CD4-positive, alpha-beta T cell treated with Interleukin-4 for 1 hour (primary cell): Measurements from ENCODE around the gene NSDHL.

ENCODE experiments used
- DNase-seq, 2 donors: peaks; one replicate each; pipeline ENCODE4 v3.0.0-alpha.2; 2020 to 2022

NSDHL gene

DNA sequence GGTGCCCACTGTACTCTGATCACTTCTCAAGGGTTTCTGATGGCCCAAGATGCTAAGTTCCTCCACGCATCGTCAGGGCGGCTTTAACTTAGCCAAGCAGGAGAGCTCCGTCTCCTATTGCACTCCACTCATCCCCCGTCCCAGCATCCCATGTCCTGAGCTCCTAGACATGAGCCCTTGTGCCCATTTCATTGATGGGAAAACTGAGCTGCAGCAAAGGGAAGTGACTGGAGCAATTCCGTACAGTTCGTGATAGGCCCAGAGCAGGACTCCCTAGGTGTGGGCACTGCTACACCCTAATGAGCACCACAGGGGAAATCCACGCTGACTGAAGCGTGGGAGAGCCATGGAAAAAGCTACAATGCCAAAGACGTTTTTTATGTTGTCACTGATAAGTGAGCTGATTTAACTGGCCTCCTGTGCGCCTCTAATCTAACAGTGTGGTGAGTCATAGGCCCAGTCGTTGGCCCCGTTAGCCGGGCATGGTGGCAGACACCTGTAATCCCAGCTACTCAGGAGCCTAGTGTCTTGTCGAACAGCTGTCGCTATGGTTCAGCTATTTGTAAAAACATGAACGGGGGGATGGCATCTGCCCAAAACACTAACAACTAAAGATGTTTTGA lies 14.9 kb downstream of the NSDHL start:
- no peak for DNase-seq

GRCh38 chrX:152847281-152847680 lies 16.4 kb downstream of the NSDHL start:
- no peak for DNase-seq

DNA sequence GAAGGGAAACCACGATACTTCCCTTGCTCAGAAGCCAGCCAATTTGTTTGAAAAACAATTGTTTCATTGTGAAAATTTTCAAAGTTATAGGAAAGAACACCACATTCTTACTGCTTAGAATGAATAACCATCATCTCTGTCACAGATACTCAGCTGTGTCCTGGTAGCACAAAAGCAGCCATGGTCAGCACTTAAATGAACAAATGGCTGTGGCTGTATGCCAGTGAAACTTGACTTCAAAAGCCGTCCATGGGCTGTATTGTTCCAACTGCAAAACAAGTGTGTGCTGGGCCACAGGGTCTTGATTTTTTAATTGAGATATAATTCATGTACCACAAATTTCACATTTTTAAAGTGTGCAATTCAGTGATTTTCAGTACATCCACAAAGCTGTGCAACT lies 19.6 kb downstream of the NSDHL start:
- DNase-seq = no peak

DNA sequence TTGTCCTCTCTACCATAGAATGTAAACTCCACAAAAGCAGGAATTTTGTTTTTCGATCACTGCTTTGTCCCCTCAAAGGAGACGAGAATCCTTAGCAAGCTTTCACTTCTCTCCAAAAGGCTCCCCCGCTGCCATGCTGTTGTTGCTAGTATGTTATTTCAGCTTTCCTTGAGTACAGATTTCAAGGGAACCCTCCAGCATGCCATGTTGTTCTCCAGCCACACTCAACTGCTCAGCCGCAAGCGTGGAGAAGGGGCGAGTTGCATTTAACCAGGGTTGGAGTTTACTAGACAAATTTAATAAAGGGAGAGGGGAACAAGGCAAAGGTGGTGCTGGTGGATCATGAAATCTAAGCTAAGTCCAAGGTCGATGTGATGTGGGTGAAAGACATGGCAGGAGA lies 23.1 kb downstream of the NSDHL start:
- no peak for DNase-seq

DNA sequence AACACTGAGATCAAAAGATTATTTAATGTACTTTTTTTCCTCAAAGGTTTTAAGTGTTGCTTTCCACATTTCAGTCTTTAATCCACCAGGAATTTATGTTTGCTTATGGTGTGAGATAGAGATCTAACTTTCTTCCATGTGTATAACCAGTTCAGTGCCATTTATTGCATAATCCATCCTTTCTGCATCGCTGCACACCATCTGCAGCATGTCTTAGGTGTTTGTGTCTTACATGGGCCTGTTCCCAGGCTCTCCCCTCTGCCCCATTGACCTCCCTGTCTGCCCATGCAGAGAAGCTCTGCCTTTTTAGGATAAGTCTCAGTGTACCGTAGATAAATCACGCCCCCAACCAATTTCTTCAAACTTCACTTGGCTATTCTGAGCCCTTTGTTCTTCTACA lies 30.3 kb downstream of the NSDHL start:
- no peak for DNase-seq

- no peak for DNase-seq
Observed at GRCh38 chrX:152861826-152862225, 31.0 kb downstream of the NSDHL start.

DNA sequence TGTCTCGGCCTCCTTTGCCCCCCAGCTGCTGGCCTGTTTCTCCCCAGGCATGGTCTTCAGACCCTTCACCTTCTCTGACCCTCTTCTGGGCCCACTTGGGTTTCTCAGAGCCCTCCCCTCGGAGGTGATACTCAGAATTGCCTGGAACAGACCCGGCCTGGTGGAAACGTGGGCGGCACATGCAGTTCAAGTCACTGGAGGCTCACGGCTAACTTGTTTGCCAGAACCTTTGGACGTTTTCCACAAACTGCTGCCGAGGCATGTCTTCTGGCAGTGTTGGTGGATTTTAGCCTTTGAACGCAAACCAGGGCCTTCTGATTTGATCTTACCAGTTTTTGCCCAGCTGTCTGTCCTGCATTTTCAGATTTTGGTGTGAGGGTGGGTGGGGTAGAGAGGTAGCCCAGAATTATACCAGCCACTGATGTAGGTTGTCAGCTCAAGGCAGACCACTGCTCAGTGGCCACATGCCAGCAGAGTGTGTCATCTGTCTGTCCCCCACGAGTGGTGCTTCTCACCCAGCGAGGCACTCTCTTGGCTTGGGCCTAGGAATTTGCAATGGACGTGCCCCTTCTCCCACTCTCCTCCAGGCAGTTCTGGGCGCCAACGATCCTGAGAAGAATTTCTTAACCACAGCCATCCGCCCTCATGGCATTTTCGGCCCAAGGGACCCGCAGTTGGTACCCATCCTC lies 34.5 kb downstream of the NSDHL start:
- DNase-seq = no peak

- DNase-seq = no peak
Observed at GRCh38 chrX:152866386-152866785, 35.5 kb downstream of the NSDHL start.

GRCh38 chrX:152869972-152870371 lies 39.1 kb downstream of the NSDHL start:
- no peak for DNase-seq

GRCh38 chrX:152871260-152871659 lies 40.4 kb downstream of the NSDHL start:
- DNase-seq = no peak

DNA sequence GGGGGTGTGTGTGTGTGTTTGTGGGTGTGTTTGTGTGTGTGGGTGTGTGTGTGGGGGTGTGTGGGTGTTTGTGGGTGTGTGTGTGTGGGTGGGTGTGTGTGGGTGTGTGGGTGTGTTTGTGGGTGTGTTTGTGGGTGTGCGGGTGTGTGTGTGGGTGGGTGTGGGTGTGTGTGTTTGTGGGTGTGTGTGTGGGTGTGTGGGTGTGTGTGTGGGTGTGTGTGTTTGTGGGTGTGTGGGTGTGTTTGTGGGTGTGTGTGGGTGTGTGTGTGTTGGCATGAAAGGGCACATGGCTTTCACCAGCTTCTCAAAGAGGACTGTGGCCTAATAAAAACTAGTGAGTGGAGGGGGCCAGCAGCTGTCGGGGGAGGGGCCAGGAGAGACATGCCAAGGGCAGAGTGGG lies 41.7 kb downstream of the NSDHL start:
- no peak for DNase-seq

DNA sequence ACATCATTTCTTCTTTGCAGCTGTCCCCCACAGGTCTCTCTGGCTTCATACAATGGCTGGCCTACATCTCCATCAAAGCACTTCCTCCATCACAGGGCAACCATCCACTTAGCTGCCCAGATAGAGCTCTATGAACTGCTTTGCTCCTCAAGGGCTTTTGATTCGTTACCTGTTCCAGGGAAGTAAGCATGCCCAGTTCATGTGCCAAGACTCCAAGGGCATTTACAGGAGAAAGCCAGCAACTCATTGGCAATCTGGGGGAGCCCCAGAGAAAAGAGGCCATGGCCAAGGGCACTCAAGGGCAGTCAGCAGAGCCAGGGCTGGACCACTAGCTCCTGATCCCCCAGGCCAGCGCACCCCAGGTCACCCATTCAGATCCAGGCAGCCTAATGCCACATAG lies 42.5 kb downstream of the NSDHL start:
- DNase-seq = no peak

DNA sequence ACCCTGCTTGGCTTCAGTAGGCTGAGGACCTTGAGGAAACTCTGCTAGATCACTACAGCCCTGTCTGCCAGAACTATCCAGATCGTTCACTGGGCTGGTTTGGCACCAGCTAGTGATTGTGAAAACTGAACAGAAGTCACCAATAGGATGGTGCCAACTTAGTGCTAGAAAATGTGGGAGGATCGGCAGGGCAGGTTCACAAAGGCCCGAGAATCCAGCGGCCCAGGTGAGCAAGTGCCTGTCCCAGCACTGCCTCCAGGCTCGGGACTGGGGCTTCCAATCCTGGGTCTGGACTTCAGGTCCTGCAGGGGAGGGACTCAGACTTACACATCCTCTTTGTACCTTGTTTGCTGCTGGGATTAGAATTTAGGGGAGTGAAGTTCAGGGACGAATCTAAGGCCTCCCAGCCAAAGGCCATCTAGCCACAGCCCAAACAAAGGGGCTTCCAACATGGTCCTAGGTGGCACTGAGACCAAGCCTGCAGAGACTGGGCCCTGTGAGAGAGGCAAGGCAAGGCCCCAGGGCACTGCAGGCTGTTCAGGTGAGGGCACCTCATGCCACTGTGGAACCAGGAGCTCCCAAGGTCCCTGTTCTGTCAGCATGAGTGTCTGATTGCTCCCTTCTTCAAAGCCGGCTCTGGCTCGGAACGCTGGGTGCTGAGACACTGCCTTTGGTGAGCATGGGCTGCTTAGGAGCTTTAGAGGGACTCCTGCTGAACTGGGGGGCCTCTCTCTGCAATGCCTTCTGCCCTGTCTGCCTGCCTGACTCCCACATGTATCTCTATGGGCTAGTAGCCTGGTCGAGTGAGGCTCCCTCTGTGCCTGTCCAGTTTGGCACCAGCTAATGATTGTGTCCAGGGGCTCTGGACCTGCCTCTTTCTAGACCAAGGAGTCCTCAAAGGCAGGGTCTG lies 46.3 kb downstream of the NSDHL start:
- DNase-seq = no peak

- DNase-seq = no peak
Observed at GRCh38 chrX:152878976-152879755, 48.3 kb downstream of the NSDHL start.

DNA sequence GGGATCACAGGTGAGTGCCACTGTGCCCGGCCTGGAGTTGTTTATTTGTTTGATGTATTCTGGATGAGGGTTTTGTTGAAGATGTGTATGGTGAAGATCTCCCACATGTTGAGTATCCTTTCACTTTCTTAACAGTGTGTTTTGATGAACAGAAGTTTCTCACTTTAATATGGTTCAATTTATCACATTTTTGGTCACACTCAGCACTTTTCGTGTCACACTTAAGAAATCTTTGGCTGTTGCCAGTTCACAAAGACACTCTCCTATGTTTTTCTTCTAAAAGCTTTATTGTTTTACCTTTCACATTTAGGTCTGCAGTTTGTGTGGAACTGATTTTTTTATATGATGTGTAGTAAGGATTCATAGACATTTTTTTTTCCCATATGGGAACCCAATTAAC lies 50.4 kb downstream of the NSDHL start:
- no peak for DNase-seq

- DNase-seq = no peak
Observed at GRCh38 chrX:152884171-152884570, 53.3 kb downstream of the NSDHL start.

DNA sequence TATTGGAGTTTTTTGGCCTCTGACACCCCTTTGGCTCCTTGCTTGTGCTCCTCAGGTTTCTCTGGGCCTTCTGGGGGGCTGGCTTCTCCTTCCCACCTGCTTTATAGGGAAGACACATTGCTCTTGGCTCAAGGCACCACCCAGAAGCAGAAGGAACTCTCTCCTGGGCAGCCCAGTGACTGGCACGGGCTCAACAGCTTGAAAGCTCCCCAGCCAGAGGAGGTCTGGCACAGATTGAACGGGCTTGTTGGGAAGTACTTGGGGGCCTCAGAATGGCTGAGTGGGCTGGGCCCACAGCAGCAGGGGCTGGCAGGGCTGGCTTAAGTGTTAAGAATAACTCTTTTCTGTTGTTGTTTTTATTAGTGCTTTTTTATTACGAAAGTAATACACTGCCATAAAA lies 55.9 kb downstream of the NSDHL start:
- DNase-seq = no peak

DNA sequence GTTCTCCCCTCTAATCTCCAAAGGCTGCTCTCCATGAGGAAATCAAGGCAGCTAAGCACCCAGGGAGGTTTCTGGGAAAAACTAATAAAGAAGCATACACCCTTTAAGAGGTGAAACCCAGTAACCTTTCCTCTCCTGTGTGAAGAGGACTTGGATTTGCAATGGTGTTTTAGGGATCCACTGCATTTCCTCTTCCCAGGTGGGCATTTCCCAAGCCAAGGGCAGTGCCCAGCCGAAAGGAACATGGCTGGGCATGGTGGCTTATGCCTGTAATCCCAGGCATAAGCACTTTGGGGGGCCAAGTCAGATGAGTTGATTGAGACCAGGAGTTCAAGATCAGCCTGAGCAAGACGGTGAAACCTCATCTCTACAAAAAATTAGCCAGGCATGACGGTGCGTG lies 61.6 kb downstream of the NSDHL start:
- DNase-seq = no peak

- DNase-seq = no peak
Observed at GRCh38 chrX:152892999-152893891, 62.4 kb downstream of the NSDHL start.

GRCh38 chrX:152893980-152894610 lies 63.2 kb downstream of the NSDHL start:
- DNase-seq = no peak

DNA sequence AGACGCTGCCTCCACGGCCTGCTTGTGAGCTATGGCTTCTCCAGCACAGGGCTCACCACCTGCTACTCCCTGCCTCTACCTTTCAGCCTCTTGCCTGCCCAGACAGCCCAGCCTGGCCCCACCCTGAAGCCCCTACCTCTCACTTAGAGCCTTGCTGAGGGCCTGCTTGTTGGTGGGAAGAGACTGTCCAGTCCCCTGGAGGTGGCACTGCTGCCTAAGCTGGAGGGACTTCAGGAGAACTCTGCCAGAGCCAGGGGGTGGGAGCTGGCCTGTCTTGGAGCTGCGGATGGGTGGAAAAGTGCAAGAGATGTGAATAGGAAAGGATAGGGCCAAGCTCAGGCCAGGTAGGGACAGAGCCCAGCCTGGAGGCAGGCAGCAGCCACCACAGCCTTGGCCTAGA lies 64.3 kb downstream of the NSDHL start:
- no peak for DNase-seq
